Fibroblast of lung (primary cell): Measurements from ENCODE around the gene RALA.

Experiments
- EZH2 ChIP-seq: IDR thresholded peaks from 2 replicates; pipeline ENCODE4 v1.5.1; 2012; ENCODE audit warnings: low read length, control low read depth, mild to moderate bottlenecking; ENCODE audit errors: missing control alignments
- TF ChIP-seq, protein P1 (sequence below), 2 donors: IDR thresholded peaks in 1 of 2; conservative IDR thresholded peaks in 1 of 2; 1 replicate in 1 of 2; 2 replicates in 1 of 2; pipeline ENCODE4 v1.5.1; 2011 to 2012; ENCODE audit warnings: low read length in 2 of 2, control low read depth in 1 of 2, inconsistent platforms in 1 of 2, low read depth in 1 of 2, mild to moderate bottlenecking in 1 of 2

DNA sequence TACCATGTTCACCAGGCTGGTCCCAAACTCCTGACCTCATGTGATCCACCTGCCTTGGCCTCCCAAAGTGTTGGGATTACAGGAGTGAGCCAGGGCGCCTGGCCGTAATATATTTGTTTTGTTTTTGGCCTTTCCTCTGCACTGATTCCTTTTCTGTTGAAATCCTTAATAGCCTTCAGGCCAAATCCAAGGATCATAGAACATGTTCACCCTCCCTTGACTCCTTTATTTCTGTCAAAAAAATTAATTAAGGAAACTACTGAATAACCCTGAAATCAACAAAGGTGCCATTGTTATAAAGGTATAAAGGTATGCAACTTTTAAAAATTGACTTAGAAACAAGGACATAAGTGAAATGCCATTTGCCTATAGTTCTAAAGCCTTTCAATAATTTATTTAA lies 15.5 kb upstream of the RALA start:
- TF ChIP-seq, protein P1, sequence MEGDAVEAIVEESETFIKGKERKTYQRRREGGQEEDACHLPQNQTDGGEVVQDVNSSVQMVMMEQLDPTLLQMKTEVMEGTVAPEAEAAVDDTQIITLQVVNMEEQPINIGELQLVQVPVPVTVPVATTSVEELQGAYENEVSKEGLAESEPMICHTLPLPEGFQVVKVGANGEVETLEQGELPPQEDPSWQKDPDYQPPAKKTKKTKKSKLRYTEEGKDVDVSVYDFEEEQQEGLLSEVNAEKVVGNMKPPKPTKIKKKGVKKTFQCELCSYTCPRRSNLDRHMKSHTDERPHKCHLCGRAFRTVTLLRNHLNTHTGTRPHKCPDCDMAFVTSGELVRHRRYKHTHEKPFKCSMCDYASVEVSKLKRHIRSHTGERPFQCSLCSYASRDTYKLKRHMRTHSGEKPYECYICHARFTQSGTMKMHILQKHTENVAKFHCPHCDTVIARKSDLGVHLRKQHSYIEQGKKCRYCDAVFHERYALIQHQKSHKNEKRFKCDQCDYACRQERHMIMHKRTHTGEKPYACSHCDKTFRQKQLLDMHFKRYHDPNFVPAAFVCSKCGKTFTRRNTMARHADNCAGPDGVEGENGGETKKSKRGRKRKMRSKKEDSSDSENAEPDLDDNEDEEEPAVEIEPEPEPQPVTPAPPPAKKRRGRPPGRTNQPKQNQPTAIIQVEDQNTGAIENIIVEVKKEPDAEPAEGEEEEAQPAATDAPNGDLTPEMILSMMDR (conservative IDR thresholded peaks at IDR 0.05 in 1 of 2, IDR thresholded peaks at IDR 0.05 in 1 of 2; ENCODE audit: low read depth in 1 of 2, low read length in 2 of 2): no peak
- no peak for TF ChIP-seq EZH2
